Left ventricle myocardium inferior (tissue), 1 donor: ENCODE data around the gene GBP3. TPM values are rescaled to one million over a fixed set of nuclear protein-coding genes. Genes with fewer than 3 reads are reported as not detected.
"Not testable (repeated sequence)": the region's sequence is repeated elsewhere in the genome, so short reads cannot be mapped to it uniquely, and the experiment has no call there.

Source experiments
- DNase-seq: peaks from one replicate; pipeline ENCODE4 v3.0.0-alpha.2; 2020
- H3K27ac ChIP-seq: fragments of 200-600 bp; replicated peaks from 2 replicates; pipeline ENCODE4 v1.8.0; 2021
- H3K27me3 ChIP-seq: fragments of 200-600 bp; 2 replicates; pipeline ENCODE4 v1.8.0; 2021; ENCODE audit warnings: low read depth
- H3K36me3 ChIP-seq: fragments of 200-600 bp; 2 replicates; pipeline ENCODE4 v1.8.0; 2021
- H3K4me1 ChIP-seq: fragments of 200-600 bp; 2 replicates; pipeline ENCODE4 v1.8.0; 2021
- H3K4me3 ChIP-seq: fragments of 200-600 bp; 2 replicates; pipeline ENCODE4 v1.8.0; 2021; ENCODE audit warnings: mild to moderate bottlenecking, moderate library complexity
- H3K9me3 ChIP-seq: fragments of 200-600 bp; replicated peaks from 2 replicates; pipeline ENCODE4 v1.8.0; 2021
- intact Hi-C: fragments of 100-400 bp; cut with micrococcal nuclease; formaldehyde crosslinking; loops from one replicate; pipeline ENCODE4 v1.11.0; 2022
- total RNA-seq: library from RNA; stranded (reverse); fragmentation: NEBNext Ultra II Directional; extraction: Animal tissue kit (Norgen Biotek cat#: 25700); gene quantifications from one replicate; pipeline ENCODE4 v1.2.1, GENCODE V29; 2021
- TF ChIP-seq, protein P1 (sequence below): fragments of 200-600 bp; IDR thresholded peaks from 2 replicates; pipeline ENCODE4 v1.8.0; 2021; ENCODE audit warnings: antibody characterized with exemption, mild to moderate bottlenecking, borderline replicate concordance
- donor health status: DM: no; HTN: yes; CAD: no; lungs with severe emphysema.

GBP3 gene
- total RNA-seq, 1 donor from 2014 or later: 7.9 TPM

DNA sequence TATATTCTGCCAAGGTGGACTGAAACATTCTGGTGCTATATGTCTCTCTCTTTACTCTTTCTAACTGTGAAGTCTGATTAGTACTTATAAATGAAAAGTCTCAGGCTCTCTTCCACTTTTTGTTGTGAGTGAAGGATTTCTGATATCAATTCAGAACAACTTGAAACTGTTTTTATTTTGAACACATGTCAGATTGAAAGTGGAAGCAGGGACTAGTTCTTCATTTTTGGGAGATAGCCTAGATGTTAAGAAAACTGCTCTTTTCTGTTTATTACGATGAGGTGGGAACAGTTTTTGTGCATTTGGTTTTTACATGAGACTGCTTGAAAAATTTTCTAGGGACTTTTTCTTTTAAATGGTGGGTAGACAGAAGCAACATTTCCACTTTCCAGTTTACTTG is 14.5 kb upstream of the GBP3 start:
- intact Hi-C loops: no loop called here
- no peaks in the 10 kb centered on the region for H3K4me1 ChIP-seq

DNA sequence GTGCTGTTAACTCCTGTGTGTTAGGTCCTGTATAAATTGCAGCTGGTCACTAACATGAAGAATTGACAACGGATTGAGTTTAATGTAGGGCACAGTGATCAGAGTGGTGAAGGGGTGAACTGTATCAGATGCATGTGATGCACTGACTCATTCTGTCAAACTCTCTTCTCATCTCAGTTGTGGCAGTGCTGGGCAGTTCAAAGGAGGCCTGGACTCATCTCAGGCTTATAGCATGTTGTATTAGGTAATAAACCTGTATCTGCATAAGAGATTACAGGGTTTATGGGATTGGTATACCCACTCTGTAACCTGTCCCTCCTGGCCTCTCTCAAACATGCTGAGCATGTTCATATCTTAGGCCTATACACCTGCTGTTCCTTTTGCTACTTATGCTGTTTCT is 12.4 kb upstream of the GBP3 start:
- TF ChIP-seq, protein P1, sequence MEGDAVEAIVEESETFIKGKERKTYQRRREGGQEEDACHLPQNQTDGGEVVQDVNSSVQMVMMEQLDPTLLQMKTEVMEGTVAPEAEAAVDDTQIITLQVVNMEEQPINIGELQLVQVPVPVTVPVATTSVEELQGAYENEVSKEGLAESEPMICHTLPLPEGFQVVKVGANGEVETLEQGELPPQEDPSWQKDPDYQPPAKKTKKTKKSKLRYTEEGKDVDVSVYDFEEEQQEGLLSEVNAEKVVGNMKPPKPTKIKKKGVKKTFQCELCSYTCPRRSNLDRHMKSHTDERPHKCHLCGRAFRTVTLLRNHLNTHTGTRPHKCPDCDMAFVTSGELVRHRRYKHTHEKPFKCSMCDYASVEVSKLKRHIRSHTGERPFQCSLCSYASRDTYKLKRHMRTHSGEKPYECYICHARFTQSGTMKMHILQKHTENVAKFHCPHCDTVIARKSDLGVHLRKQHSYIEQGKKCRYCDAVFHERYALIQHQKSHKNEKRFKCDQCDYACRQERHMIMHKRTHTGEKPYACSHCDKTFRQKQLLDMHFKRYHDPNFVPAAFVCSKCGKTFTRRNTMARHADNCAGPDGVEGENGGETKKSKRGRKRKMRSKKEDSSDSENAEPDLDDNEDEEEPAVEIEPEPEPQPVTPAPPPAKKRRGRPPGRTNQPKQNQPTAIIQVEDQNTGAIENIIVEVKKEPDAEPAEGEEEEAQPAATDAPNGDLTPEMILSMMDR: no peak
- H3K27ac ChIP-seq: no peak overlapping the region
- H3K4me1 ChIP-seq: no peaks in the 10 kb centered on the region
- intact Hi-C loops: no loop called here
- no peaks in the 10 kb centered on the region for H3K27me3 ChIP-seq
- H3K4me3 ChIP-seq: no peak overlapping the region
- no peaks in the 10 kb centered on the region for H3K36me3 ChIP-seq
- H3K9me3 ChIP-seq: peaks cover 9% of the 10 kb centered on the region
- no peak for DNase-seq

More for the DNA sequence above, 14.5 kb upstream of the GBP3 start:
- Histone ChIP-seq H3K36me3 (no peaks in the 10 kb centered on the region), H3K4me3 (no peak overlapping the region), H3K27ac (no peak overlapping the region), H3K9me3 (no peaks in the 10 kb centered on the region), H3K27me3 (no peaks in the 10 kb centered on the region)
- DNase-seq: no peak
- TF ChIP-seq, protein P1: no peak

DNA sequence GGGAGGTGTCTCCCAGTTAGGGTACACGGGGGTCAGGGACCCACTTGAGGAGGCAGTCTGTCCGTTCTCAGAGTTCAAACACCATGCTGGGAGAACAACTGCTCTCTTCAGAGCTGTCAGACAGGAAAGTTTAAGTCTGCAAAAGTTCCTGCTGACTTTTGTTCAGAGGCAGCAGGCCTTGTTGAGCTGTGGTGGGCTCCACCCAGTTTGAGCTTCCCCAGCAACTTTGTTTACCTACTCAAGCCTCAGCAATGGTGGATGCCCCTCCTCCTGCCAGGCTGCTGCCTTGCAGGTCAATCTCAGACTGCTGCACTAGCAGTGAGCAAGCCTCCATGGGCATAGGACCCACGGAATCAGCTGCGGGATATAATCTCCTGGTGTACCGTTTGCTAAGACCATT is 11.3 kb upstream of the GBP3 start:
- intact Hi-C loops, H3K4me3 ChIP-seq, H3K4me1 ChIP-seq, H3K27me3 ChIP-seq, H3K36me3 ChIP-seq, H3K27ac ChIP-seq, DNase-seq: not testable (repeated sequence)
- peaks cover 15% of the 10 kb centered on the region for H3K9me3 ChIP-seq

DNA sequence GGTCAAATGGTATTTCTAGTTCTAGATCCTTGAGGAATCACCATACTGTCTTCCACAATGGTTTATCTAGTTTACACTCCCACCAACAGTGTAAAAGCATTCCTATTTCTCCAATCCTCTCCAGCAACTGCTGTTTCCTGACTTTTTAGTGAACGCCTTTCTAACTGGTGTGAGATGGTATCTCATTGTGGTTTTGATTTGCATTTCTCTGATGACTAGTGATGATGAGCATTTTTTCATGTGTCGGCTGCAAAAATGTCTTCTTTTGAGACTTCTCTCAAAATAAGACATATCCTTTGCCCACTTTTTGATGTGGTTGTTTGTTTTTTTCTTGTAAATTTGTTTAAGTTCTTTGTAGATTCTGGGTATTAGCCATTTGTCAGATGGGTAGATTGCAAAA is 6.4 kb upstream of the GBP3 start:
- intact Hi-C loops, H3K27me3 ChIP-seq, H3K4me3 ChIP-seq, DNase-seq, H3K4me1 ChIP-seq, H3K36me3 ChIP-seq, H3K27ac ChIP-seq: not testable (repeated sequence)
- H3K9me3 ChIP-seq: peaks cover 22% of the 10 kb centered on the region

DNA sequence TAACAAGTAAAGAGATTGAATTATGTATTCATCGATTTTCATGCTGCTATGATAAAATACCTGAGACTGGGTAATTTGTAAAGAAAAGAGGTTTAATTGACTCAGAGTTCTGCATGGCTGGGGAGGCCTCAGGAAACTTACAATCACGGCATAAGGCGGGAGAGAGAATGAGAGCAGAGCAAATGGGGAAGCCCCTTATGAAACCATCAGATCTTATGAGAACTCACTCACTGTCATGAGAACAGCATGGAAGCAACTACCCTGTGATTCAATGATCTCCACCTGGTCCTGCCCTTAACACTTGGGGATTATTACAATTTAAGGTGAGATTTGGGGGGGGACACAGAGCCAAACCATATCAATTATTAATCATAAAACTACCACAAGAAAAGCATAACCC is 3.3 kb upstream of the GBP3 start:
- Histone ChIP-seq H3K27ac (no peak overlapping the region), H3K4me1 (peaks cover 21% of the 10 kb centered on the region), H3K36me3 (no peaks in the 10 kb centered on the region), H3K4me3 (no peak overlapping the region), H3K27me3 (no peaks in the 10 kb centered on the region), H3K9me3 (peaks cover 20% of the 10 kb centered on the region)
- TF ChIP-seq, protein P1: no peak
- intact Hi-C loops: no loop called here
- DNase-seq: no peak

DNA sequence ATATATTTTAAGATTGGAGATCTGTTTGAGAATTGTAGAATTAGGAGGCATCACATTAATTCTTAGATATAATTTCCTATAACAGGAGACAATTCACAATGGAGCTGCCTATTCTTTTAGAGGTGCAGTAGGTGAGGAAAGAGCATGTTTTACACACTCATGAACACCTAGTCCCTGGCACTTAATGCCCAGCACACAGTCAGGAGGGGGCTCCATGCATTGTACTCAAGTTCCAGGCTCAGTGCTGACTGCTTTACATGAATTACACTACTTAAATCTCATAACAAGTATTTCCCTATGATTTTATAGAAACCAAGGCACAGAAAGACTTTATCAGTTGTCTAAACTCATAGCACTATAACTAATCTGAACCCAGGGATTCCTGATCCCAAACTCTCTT is 360 bp upstream of the GBP3 start:
- H3K27ac ChIP-seq: peak overlapping the region; percentile 84
- H3K4me3 ChIP-seq: peak overlapping the region; percentile 69
- intact Hi-C loops: no loop called here
- DNase-seq: no peak
- H3K4me1 ChIP-seq: peaks cover 27% of the 10 kb centered on the region
- peaks cover 7% of the 10 kb centered on the region for H3K9me3 ChIP-seq
- H3K27me3 ChIP-seq: no peaks in the 10 kb centered on the region
- TF ChIP-seq, protein P1: no peak
- H3K36me3 ChIP-seq: peaks cover 12% of the 10 kb centered on the region

DNA sequence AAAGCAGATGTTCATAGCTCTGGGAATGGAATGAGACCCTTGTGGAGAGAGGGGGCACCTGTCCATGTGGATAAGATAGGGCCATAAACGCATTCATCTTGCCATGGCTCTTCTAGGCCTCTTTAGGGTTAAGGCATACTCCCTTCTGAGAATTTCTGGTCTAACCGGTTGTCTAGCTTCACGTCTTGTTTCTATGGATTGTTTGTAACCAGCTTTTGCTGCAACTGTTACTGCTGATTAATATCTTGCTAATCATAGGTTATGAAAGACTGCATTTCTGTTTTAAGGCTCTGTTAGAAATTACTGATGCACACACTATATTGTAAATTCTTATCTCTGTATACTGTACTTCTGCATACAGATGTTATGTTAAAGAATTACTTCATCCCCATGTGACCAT is 4.3 kb downstream of the GBP3 start:
- Histone ChIP-seq H3K4me1 (peaks cover 30% of the 10 kb centered on the region), H3K36me3 (peaks cover 41% of the 10 kb centered on the region)
- H3K27ac ChIP-seq, DNase-seq, H3K9me3 ChIP-seq, H3K4me3 ChIP-seq, H3K27me3 ChIP-seq, intact Hi-C loops: not testable (repeated sequence)
